Uterus (tissue), 4 donors: ENCODE results near the gene SDCCAG8. TPM values are rescaled to one million over a fixed set of nuclear protein-coding genes. Genes with fewer than 3 reads are reported as not detected.

Experiments
- DNase-seq, 2 donors: peaks; one replicate each; pipeline ENCODE4 v3.0.0-alpha.2; 2019 to 2020
- H3K27ac ChIP-seq, 2 donors: fragments of 200-600 bp; sonication (generic); 1 replicate in 1 of 2; 2 replicates in 1 of 2; pipeline ENCODE4 v1.5.1; 2016 to 2018
- H3K27me3 ChIP-seq, 2 donors: fragments of 200-600 bp; sonication (generic); one replicate each; pipeline ENCODE4 v1.5.1; 2018 to 2019; ENCODE audit warnings: control low read depth in 1 of 2
- H3K36me3 ChIP-seq, 2 donors: fragments of 200-600 bp; sonication (generic); one replicate each; pipeline ENCODE4 v1.5.1; 2019; ENCODE audit warnings: control low read depth in 1 of 2
- H3K4me1 ChIP-seq, 2 donors: fragments of 200-600 bp; sonication (generic); one replicate each; pipeline ENCODE4 v1.5.1; 2018 to 2019; ENCODE audit warnings: control low read depth in 1 of 2
- H3K4me3 ChIP-seq, 2 donors: fragments of 200-600 bp; sonication (generic); 1 replicate in 1 of 2; 2 replicates in 1 of 2; pipeline ENCODE4 v1.5.1; 2018 to 2019; ENCODE audit warnings: mild to moderate bottlenecking in 1 of 2
- H3K9me3 ChIP-seq, 2 donors: fragments of 200-600 bp; sonication (generic); one replicate each; pipeline ENCODE4 v1.5.1; 2019; ENCODE audit warnings: control low read depth in 1 of 2
- POLR2A ChIP-seq, 2 donors: fragments of 450-650 bp; IDR thresholded peaks; one replicate each; pipeline ENCODE4 v1.6.1; 2016; ENCODE audit warnings: antibody characterized with exemption in 2 of 2, mild to moderate bottlenecking in 1 of 2, moderate library complexity in 1 of 2
- intact Hi-C: fragments of 100-400 bp; cut with DNase I; formaldehyde crosslinking; loops from one replicate; pipeline ENCODE4 v1.15.1; 2023; ENCODE audit warnings: low total_unique reads
- total RNA-seq, 4 donors: library from RNA; depleted of rRNA in 3 of 4; stranded (reverse); fragments of >200 nt in 3 of 4; gene quantifications; one replicate each; pipeline versions ENCODE4 v1.1.0 to v1.2.4, GENCODE V29; 2014 to 2023
- TF ChIP-seq, protein P1 (sequence below), 4 experiments: fragments of 200-600 bp in 2 of 4; fragments of 450-650 bp in 2 of 4; sonication (generic) in 2 of 4; IDR thresholded peaks; one replicate each; pipeline ENCODE4 v1.5.1; 2016 to 2019; ENCODE audit warnings: antibody characterized with exemption in 4 of 4, mild to moderate bottlenecking in 2 of 4, moderate library complexity in 1 of 4
- donor health status: DM: yes; HTN: yes; CAD: no.

SDCCAG8 gene
- total RNA-seq, 4 donors from 2014 or later, result 19.2 to 54.8 (median 49.7) TPM

DNA sequence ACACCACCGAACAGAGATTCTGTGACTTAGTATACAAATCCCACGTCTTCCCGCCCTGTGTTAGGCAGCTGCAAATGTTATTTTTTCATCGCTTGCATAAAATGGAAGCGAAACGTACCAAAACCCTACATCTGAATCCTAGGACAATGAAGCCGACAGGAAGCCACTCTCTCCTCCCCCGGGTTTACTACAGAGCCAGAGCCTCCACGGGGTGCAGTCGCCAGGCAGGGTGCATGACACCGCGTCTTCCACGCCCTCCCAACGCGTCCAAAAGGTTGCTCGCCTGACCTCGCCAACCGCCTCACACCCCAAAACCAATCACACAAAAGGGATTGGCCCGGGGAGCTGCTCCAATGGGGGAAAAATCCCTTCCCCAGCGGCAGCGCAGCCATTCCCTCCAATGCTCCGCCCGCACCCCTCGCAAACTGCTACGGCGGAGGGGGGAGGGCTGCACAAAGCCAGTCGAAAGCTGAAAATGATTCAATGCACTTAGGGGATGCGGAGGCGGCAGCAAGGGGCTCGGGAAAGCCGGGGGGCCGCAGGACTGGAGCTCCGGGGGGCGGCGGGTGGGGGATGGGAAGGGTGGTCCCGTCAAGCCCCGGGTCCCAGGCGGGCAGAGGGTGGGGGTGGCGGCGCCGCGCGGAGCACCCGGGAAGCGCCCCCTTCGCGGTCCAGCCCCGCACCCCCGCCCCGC is 1.5 kb upstream of the SDCCAG8 start:
- intact Hi-C loops, result no loop called here
- DNase-seq, result peak; percentile 49 to 53
- H3K36me3 ChIP-seq, result no peaks in the 10 kb centered on the region
- H3K27ac ChIP-seq, result peak overlapping the region; percentile 91 to 96
- H3K27me3 ChIP-seq, result no peaks in the 10 kb centered on the region
- H3K9me3 ChIP-seq, result no peaks in the 10 kb centered on the region
- peak overlapping the region; percentile 73 to 82 for H3K4me3 ChIP-seq
- H3K4me1 ChIP-seq, result peaks cover 0 to 6% of the 10 kb centered on the region in 2 donors
- TF ChIP-seq, protein P1, sequence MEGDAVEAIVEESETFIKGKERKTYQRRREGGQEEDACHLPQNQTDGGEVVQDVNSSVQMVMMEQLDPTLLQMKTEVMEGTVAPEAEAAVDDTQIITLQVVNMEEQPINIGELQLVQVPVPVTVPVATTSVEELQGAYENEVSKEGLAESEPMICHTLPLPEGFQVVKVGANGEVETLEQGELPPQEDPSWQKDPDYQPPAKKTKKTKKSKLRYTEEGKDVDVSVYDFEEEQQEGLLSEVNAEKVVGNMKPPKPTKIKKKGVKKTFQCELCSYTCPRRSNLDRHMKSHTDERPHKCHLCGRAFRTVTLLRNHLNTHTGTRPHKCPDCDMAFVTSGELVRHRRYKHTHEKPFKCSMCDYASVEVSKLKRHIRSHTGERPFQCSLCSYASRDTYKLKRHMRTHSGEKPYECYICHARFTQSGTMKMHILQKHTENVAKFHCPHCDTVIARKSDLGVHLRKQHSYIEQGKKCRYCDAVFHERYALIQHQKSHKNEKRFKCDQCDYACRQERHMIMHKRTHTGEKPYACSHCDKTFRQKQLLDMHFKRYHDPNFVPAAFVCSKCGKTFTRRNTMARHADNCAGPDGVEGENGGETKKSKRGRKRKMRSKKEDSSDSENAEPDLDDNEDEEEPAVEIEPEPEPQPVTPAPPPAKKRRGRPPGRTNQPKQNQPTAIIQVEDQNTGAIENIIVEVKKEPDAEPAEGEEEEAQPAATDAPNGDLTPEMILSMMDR (IDR thresholded peaks at IDR 0.05), result no peak
- no peak for TF ChIP-seq POLR2A (IDR thresholded peaks at IDR 0.05)

DNA sequence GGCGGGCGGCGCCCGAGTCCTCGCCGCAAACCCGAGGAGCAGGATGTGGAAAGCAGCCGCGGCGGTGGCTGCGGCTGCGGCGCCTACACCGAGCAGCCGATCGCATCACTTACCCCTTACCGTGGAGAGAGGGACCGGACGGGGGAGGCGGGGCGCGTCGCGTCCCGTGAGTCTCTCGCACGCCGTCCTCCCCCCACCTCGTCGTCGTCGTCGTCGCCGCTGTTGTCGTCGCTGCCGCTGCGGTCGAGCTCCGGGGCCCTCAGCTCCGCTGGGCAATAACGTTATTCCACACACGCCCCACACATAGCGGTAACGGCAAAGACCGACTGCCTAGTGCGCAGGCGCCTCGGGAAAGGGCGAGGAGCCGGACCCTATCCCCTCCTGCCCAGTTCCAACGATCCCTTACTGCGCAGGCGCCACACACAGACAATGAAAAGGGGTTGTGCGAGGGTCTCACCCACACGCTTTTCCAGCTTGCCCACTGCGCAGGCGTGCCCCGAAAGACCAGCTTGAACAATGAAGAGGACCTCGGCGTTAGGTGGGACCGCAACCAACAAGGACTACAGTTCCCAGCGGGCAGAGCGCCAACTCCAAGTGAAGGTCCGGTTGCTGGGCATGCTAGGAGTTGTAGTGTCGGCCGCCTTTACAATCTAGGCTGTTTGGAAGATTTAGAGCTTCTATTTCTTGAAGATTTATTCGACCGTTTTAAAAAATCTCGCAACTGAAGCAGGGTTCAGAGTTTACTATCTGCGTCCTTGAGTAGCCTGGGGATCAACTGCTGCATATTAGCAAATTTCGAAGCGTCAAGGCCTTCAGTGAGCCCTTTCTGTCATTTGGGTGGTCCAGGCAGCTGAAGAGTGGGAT is 682 bp upstream of the SDCCAG8 start, which contains the start of gene CEP170:
TSS of gene CEP170 (minus strand) at position 355 of the 864 bp plus-strand sequence. CDS start 30,001 bp downstream, outside the sequence.
- Histone ChIP-seq H3K4me1 (peaks cover 0 to 6% of the 10 kb centered on the region in 2 donors), H3K9me3 (no peaks in the 10 kb centered on the region), H3K27ac (peak within 1 kb of the TSS; percentile 91 to 96), H3K36me3 (no peaks in the 10 kb centered on the region), H3K4me3 (peak within 1 kb of the TSS; percentile 73 to 82), H3K27me3 (no peaks in the 10 kb centered on the region)
- intact Hi-C loops, result no loop called here
- peak; percentile 93 to 97 for DNase-seq
- TF ChIP-seq, protein P1 (IDR thresholded peaks at IDR 0.05), result no peak
- peak in 1 of 2 donors; percentile 80 for TF ChIP-seq POLR2A (IDR thresholded peaks at IDR 0.05)

DNA sequence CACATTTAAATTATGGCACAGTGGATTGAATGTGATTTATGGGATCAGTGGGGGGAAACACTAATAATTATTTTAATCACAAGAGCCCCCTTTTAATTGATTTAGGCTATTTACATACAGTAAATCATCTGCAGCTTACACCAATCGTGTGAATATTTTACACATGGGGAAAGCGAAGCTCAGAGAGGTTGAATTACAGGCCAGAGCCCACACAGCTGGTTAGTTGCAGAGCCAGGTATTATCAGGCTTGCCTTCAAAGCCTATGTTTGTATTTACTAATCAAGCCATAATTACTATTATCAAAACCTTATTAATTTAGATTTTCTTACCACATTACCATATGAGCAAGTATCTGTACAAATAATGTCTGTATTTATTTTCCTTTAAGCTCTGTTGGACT is 749 bp downstream of the SDCCAG8 start:
- peaks cover 0 to 6% of the 10 kb centered on the region in 2 donors for H3K4me1 ChIP-seq
- TF ChIP-seq POLR2A (IDR thresholded peaks at IDR 0.05), result no peak
- TF ChIP-seq, protein P1 (IDR thresholded peaks at IDR 0.05), result no peak
- H3K4me3 ChIP-seq, result peak overlapping the region; percentile 73 to 82
- peak overlapping the region; percentile 91 to 96 for H3K27ac ChIP-seq
- intact Hi-C loops, result no loop called here
- H3K9me3 ChIP-seq, result no peaks in the 10 kb centered on the region
- no peak for DNase-seq
- H3K36me3 ChIP-seq, result no peaks in the 10 kb centered on the region
- no peaks in the 10 kb centered on the region for H3K27me3 ChIP-seq

DNA sequence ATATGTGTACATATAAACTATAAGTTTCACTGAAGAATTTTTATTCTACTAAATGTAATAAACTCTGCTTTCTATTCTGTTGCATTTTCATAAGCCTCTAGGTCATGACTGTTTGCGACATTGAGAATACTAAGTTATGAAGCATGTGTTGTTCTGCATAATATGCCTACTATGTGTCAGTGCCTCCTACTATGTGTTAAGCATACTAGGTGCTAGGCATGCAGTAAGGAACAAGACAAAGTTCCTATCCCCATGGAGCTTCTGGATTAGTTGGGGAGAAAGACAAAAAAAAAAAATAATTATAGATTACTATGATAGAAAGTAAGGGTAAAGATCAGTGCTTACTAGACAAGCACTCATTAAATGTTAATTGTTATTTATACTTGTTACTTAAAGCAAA is 1.3 kb downstream of the SDCCAG8 start:
- Histone ChIP-seq H3K4me1 (peaks cover 0 to 6% of the 10 kb centered on the region in 2 donors), H3K9me3 (no peaks in the 10 kb centered on the region), H3K36me3 (no peaks in the 10 kb centered on the region), H3K27me3 (no peaks in the 10 kb centered on the region), H3K4me3 (peak overlapping the region in 1 of 2 donors; percentile 73), H3K27ac (peak overlapping the region in 1 of 2 donors; percentile 96)
- no peak for DNase-seq
- TF ChIP-seq POLR2A (IDR thresholded peaks at IDR 0.05), result no peak
- TF ChIP-seq, protein P1 (IDR thresholded peaks at IDR 0.05), result no peak
- intact Hi-C loops, result no loop called here

DNA sequence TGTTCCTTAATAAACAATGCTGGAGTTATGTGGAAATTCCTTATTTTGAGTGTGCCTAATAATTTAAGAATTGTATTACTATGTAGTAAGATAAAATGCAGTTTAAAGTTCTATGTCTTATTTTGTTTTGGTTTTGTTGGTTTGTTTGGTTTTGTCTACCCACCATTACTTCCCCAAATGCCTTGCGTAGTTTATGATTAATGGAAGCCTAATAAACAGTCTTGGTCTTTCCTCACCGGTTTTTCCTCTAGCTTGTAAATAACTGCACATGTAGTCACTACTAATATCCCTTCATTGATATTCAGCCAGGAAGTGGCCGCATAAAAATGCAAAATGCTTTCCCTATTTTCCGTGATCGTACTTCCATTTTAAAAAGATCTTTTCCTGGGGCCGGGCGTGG is 2.9 kb downstream of the SDCCAG8 start:
- no peak for TF ChIP-seq POLR2A (IDR thresholded peaks at IDR 0.05)
- TF ChIP-seq, protein P1 (IDR thresholded peaks at IDR 0.05), result no peak
- H3K27ac ChIP-seq, result no peak overlapping the region
- H3K36me3 ChIP-seq, result no peaks in the 10 kb centered on the region
- no peaks in the 10 kb centered on the region for H3K9me3 ChIP-seq
- H3K4me3 ChIP-seq, result no peak overlapping the region
- intact Hi-C loops, result no loop called here
- no peak for DNase-seq
- peaks cover 0 to 6% of the 10 kb centered on the region in 2 donors for H3K4me1 ChIP-seq
- no peaks in the 10 kb centered on the region for H3K27me3 ChIP-seq
